Fibroblast of skin of back (primary cell): ENCODE measurements around the gene CCER1.

ENCODE experiments used
- DNase-seq: peaks from one replicate; pipeline ENCODE4 v3.0.0-alpha.2; 2013

The CCER1 gene

GRCh38 chr12:90964616-90965015, 9.6 kb upstream of the CCER1 start:
- no peak for DNase-seq

DNA sequence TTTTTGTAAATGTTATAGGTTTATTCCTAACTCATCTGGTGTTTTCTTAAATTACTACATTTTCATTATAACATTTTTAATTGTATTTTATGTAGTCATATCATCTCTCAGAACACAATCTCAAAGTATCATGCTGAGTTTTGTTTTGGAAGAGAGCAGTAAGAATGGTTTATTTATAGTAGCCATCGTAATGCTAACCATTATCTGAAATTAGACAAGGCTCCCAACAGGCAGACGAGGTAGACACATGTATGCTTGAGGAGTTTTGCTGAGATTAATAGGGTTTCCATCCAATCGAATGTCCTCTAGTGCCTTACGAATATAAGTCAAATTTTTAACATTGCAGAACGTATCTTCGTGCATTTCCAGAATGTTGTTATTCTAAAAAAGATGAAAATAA, 9.0 kb upstream of the CCER1 start:
- no peak for DNase-seq

DNA sequence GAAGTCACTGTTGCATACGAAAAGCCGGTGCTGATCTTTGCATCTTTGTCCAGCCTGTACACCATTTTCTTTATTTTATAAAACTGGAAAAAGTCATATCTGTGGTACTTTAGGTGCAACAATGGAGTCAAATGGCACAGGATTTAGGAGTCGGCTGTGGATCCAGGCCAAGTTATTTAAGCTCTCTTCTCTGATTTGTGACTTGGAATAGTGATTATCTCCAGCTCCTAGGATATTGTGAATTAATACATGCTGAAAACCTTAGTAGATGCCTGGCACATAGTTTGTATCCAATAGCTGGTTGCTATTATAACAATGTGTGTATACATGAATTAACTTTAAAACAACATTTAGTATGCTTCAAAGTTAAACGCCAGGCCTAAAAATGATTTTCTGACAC, 6.2 kb upstream of the CCER1 start:
- DNase-seq: no peak

- peak; percentile 59 for DNase-seq
Measured at GRCh38 chr12:90959538-90960139, 4.7 kb upstream of the CCER1 start.

- no peak for DNase-seq
Measured at GRCh38 chr12:90959032-90959431, 4.1 kb upstream of the CCER1 start.

DNA sequence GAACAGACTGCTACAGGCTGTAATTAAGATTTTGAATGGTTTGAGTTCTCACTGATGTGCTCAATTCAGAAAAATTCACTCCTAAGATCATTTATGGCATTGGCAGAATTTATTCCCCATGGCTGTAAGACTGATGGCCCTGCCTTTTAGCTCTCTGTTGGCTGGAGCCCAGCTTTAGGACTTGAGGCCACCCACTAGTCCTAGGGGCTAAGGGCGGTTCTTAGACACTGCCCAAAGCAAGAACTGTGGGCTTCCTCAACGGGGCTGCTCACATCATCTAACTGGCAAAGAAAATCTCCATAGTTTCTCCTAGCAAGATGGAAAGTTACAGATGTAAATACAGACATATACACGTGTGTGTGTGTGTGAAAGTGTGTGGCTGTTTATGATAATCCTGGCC, 3.4 kb upstream of the CCER1 start:
- DNase-seq: no peak

DNA sequence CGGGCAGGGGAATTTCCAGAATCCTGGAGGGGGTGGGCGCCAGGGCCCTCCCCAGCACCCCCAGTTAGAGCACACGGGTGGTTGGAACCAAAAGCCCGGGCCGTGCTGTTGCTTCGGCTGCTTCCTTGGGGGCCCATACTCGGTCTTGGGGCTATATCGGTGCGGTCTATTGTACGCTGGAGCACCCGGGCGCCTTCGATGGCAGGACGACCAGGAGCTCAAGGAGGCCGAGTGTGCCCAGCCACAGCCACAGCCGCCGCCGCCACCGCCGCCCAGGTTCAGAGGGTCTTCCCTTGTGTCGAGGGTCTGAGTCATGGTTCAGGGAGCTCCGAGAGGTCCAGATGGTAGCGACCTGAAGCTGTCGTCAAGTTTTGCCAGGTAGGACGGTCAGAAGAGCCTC, 548 bp downstream of the CCER1 start:
- DNase-seq: no peak

DNA sequence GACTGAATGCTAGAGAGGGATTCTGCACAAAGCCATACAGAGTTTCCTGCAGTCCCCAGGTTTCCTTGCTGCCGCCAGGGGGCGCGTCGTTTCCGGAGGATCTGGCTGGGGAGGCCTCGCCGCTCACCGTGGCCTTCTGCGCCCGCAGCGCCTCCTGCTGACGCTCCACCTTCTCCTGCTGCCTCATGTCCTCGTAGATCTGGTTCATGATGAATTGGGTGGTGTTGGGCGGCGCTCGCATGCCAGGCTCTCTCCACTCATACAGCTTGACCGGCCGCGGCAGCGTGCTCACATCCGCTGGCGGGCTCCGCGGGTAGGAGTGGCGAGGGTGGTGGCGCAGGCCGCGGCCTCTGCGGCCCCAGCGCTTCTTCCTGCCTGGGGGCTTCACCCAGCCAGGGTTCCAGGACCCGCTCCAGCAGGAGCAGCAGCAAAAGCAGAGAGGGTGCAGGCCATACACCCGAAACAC, 987 bp downstream of the CCER1 start:
- DNase-seq: no peak

DNA sequence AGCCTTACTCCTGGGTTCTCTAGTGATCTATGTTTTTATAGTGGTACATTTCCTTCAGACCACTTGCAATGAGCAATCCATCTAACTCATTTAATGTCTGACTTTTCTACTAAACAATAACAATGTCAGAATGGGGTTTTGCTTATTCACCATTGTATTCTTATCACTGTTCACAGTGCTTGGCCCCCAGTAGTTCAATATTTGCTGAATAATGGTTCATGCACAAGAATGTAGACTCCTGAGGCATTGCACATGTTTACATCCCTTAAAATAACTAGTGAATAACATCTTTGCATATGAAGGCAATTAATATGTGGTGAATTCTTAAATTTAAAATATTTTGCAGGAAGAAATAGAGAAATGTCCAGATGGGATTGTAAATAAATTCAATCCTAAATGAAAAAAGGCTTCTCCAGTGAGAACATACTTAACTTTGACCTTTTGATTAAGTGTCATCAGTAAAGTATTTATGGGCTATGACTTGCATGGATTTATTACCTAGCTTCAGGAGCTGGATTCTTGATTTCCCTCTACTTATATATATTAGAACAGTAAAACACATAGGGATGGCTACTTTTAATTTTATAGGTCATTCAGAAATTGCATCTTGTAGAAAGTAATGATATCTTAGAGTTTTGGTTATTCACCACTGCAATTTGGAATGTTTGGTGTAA, 3.4 kb downstream of the CCER1 start:
- DNase-seq: no peak

- DNase-seq: no peak
Measured at GRCh38 chr12:90947869-90948268, 7.1 kb downstream of the CCER1 start.

DNA sequence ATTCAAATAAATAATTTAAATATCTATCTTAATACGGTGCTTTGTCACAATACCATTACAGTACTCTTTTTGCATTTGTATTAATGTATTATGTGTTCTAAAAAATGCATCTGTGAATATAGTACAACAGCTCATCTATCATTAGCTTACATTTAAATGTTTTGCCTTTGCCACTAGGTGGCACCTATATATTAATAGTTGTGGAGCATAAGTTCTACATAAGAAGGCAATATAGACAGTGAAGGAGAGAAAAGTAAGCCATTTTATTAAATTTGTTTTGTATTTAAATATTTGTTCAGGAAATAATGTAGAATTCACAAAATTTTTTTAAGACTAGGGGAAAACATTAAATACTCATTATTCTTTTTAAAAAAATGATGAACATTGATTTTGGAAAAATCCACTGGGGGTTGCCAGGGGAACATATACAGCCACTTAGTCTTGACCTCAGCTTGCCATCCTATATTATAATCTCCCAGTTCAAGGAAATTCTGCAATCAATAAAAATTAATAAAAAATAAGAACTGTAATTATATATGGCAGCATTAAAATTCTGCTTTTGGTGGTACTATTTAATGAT, 9.8 kb downstream of the CCER1 start:
- DNase-seq: peak; percentile 56

GRCh38 chr12:90943255-90943654, 11.7 kb downstream of the CCER1 start:
- no peak for DNase-seq

- peak; percentile 78 for DNase-seq
Measured at GRCh38 chr12:90940872-90941499, 14.0 kb downstream of the CCER1 start.

DNA sequence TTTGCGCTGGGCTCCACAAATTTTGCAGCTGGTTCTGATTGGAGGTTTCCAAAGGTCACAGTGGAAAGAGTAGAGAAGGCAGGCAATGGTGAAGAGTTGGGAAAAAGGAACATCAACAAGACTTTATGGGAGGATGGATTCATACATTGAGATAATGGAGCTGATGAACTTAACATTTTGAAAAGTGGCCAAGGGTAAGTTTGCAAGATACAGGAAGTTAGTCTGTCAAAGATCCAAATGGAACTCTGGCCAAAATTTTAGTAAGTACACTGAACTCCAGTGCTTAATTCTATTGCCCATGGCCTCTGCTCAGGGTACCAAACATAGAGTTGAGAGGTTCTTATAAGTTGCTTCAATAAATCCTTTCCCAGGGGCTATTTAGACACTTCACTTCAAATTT, 15.6 kb downstream of the CCER1 start:
- DNase-seq: no peak

- DNase-seq: peak; percentile 80
Measured at GRCh38 chr12:90938451-90938850, 16.5 kb downstream of the CCER1 start.

GRCh38 chr12:90937651-90938050, 17.3 kb downstream of the CCER1 start:
- no peak for DNase-seq

- DNase-seq: no peak
Measured at GRCh38 chr12:90936230-90937005, 18.6 kb downstream of the CCER1 start.

- DNase-seq: no peak
Measured at GRCh38 chr12:90925562-90925961, 29.4 kb downstream of the CCER1 start.

GRCh38 chr12:90924406-90924805, 30.6 kb downstream of the CCER1 start:
- DNase-seq: no peak

- DNase-seq: peak; percentile 87
Measured at GRCh38 chr12:90922145-90922627, 32.8 kb downstream of the CCER1 start.

DNA sequence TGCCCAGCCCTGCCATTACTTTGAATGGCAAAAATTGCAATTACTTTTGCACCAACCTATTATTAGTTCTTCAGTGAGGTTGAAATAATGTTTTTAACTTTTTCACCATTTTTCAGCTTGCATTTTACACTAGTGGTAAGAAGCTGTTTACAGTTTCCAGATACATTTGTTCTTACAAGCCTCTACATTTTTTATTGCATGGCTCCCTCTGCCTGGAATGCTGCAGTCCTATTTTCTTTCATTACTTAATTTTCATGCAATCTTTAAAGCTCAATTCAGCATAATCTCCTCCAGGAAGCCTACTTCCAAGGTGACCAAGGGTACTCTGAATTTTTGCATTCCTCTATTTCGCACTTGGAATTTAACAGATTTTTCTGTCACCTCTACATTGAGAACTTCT, 33.4 kb downstream of the CCER1 start:
- peak; percentile 40 for DNase-seq

- DNase-seq: no peak
Measured at GRCh38 chr12:90920222-90920621, 34.8 kb downstream of the CCER1 start.

DNA sequence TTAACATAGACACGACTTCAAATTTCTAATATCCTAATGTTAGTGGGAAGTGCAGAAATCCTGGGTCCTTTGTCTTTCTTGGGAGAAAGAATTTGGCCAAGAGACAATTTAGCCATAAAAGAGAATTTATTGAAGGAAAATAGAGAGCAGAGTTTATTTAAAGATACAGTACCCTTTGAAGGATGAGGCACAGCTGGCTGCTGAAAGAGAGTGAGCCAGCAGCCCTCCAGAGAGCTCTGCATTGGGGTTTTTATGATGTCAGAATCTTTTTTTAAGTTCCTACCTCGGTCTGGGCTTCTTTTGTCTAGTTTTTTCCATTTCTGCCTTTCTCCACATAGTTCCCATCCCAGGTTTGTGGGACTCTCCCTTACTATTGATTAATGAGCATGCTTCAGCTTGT, 37.5 kb downstream of the CCER1 start:
- DNase-seq: no peak
